ENCODE data around the gene RNF213.

DNA sequence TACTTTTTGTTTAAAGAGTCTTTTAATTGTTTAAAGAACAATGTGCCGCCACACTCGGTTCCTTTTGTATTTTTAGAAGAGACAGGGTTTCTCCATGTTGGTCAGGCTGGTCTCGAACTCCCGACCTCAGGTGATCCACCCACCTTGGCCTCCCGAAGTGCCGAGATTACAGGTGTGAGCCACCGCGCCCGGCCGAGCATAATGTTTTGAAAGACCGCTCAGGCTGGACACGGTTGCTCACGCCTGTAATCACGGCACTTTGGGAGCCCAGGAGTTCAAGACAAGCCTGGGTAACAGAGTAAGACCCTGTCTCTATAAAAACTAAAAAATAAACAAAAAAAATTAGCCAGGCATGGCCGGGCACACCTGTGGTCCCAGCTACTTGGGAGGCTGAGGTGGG is 59.8 kb downstream of the RNF213 start:
- TF ChIP-seq MAX (IDR thresholded peaks at IDR 0.05) (no peak), POLR2AphosphoS5 (IDR thresholded peaks at IDR 0.05; ENCODE audit: low read depth, low read length) (no peak), EZH2 (IDR thresholded peaks at IDR 0.05) (no peak), POLR2A (IDR thresholded peaks at IDR 0.05; ENCODE audit: borderline replicate concordance, extremely low read depth, insufficient read depth, insufficient read length) (no peak), ZNF274 (IDR thresholded peaks at IDR 0.05; ENCODE audit: low read depth, low read length) (no peak), EZH2phosphoT487 (IDR thresholded peaks at IDR 0.05; ENCODE audit: borderline replicate concordance) (no peak)
